Testis (tissue), 3 donors: ENCODE data around the gene MAGEA9B. TPM values are rescaled to one million over a fixed set of nuclear protein-coding genes. Genes with fewer than 3 reads are reported as not detected.

Experiments
- DNase-seq: peaks from one replicate; pipeline ENCODE4 v3.0.0-alpha.2; 2019
- H3K27ac ChIP-seq, 2 donors: fragments of 200-600 bp; sonication (generic); one replicate each; pipeline ENCODE4 v1.5.1; 2019
- H3K27me3 ChIP-seq: fragments of 200-600 bp; sonication (generic); one replicate; pipeline ENCODE4 v1.5.1; 2019
- H3K36me3 ChIP-seq: fragments of 200-600 bp; sonication (generic); one replicate; pipeline ENCODE4 v1.5.1; 2017; ENCODE audit warnings: low read depth; ENCODE audit errors: missing control alignments
- H3K4me1 ChIP-seq: fragments of 200-600 bp; sonication (generic); one replicate; pipeline ENCODE4 v1.5.1; 2019
- H3K4me3 ChIP-seq, 2 donors: fragments of 200-600 bp; sonication (generic); one replicate each; pipeline ENCODE4 v1.5.1; 2017 to 2019
- H3K9me3 ChIP-seq: fragments of 200-600 bp; sonication (generic); one replicate; pipeline ENCODE4 v1.5.1; 2017
- POLR2A ChIP-seq: fragments of 450-650 bp; IDR thresholded peaks from one replicate; pipeline ENCODE4 v1.6.1; 2017; ENCODE audit warnings: antibody characterized with exemption, mild to moderate bottlenecking, moderate library complexity
- WGBS, 2 donors: methylation state at CpG; one replicate each; pipeline ENCODE4 v1.1.5; 2018; 5-methylcytosine and 5-hydroxymethylcytosine counted together
- intact Hi-C: fragments of 100-400 bp; cut with DNase I; formaldehyde crosslinking; loops from one replicate; pipeline ENCODE4 v1.15.1; 2023; ENCODE audit warnings: low total_unique reads
- polyA plus RNA-seq: library from polyadenylated mRNA; stranded (reverse); fragments of 350-450 nt; fragmentation: Illumina TruSeq; extraction: RNeasy Lipid Tissue Mini Kit (QIAGEN cat#74804); gene quantifications from one replicate; pipeline ENCODE4 v1.2.3, GENCODE V29; 2014; ENCODE audit warnings: low read depth, low replicate concordance; ENCODE audit not compliant: insufficient read depth
- total RNA-seq, 2 donors: library from RNA; depleted of rRNA; stranded (reverse); fragments of >200 nt; gene quantifications; one replicate each; pipeline ENCODE4 v1.2.3, GENCODE V29; 2016
- TF ChIP-seq, protein P1 (sequence below), 3 experiments: fragments of 450-650 bp in 2 of 3; fragments of 200-600 bp in 1 of 3; sonication (generic) in 1 of 3; IDR thresholded peaks; one replicate each; pipeline ENCODE4 v1.5.1; 2016 to 2019; ENCODE audit warnings: antibody characterized with exemption in 3 of 3, mild to moderate bottlenecking in 2 of 3, moderate library complexity in 1 of 3

Gene MAGEA9B
- total and polyA plus RNA-seq, 3 donors from 2014 or later, result 11.0 to 24.6 (median 18.6) TPM

DNA sequence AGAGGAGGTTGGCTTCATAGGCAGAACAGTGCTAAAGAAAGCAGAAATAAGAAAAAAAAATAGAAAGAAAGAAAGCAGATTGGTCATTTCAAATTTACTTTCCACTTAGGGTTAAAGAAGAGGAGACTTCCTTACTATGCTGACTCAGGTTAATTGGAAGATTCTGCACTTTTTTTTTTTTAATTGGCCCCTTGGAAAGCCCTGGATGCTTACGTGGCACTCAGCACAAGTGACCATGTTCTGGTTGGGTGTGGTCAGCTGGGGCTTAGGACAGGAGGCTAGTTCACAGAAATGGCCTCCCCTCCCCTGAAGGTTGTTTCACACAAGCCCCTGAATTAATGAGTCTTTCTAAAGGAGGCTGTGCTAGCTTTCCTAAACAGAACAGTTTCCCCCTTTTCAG is 14.5 kb downstream of the MAGEA9B start:
- H3K4me1 ChIP-seq, result no peaks in the 10 kb centered on the region
- no peaks in the 10 kb centered on the region for H3K27me3 ChIP-seq
- no peak overlapping the region for H3K4me3 ChIP-seq
- H3K9me3 ChIP-seq, result no peaks in the 10 kb centered on the region
- TF ChIP-seq, protein P1, sequence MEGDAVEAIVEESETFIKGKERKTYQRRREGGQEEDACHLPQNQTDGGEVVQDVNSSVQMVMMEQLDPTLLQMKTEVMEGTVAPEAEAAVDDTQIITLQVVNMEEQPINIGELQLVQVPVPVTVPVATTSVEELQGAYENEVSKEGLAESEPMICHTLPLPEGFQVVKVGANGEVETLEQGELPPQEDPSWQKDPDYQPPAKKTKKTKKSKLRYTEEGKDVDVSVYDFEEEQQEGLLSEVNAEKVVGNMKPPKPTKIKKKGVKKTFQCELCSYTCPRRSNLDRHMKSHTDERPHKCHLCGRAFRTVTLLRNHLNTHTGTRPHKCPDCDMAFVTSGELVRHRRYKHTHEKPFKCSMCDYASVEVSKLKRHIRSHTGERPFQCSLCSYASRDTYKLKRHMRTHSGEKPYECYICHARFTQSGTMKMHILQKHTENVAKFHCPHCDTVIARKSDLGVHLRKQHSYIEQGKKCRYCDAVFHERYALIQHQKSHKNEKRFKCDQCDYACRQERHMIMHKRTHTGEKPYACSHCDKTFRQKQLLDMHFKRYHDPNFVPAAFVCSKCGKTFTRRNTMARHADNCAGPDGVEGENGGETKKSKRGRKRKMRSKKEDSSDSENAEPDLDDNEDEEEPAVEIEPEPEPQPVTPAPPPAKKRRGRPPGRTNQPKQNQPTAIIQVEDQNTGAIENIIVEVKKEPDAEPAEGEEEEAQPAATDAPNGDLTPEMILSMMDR (IDR thresholded peaks at IDR 0.05), result no peak
- no peak for TF ChIP-seq POLR2A
- intact Hi-C loops, result no loop called here
- 33 to 56% methylated on average over 1 of the region's 1 CpG for WGBS, 2 donors
- DNase-seq, result no peak
- no peaks in the 10 kb centered on the region for H3K36me3 ChIP-seq
- no peak overlapping the region for H3K27ac ChIP-seq

DNA sequence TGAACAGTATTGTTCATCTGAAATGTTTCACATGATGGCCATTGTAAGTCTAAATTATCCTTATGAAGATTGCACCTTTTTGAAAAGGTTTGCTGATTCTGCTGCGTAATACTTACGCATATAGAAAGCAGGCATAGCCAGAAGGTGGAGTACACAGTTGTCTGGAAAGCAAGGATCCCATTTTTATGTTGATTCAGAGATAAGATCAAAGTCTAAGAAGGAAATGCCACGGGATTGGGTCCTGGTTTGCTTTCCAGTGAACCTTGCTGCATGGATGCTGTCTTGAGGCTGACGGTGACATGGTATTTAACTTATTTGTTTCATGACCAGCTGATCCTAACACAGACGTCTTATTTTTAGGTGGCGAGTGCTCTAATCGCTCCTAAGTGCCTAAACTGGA is 15.5 kb downstream of the MAGEA9B start:
- Histone ChIP-seq H3K27me3 (no peaks in the 10 kb centered on the region), H3K4me3 (no peak overlapping the region), H3K9me3 (no peaks in the 10 kb centered on the region), H3K36me3 (no peaks in the 10 kb centered on the region), H3K4me1 (no peaks in the 10 kb centered on the region), H3K27ac (no peak overlapping the region)
- no peak for TF ChIP-seq POLR2A
- TF ChIP-seq, protein P1 (IDR thresholded peaks at IDR 0.05), result no peak
- 87 to 91% methylated on average over 7 of the region's 7 CpGs for WGBS, 2 donors
- intact Hi-C loops, result no loop called here
- DNase-seq, result no peak

DNA sequence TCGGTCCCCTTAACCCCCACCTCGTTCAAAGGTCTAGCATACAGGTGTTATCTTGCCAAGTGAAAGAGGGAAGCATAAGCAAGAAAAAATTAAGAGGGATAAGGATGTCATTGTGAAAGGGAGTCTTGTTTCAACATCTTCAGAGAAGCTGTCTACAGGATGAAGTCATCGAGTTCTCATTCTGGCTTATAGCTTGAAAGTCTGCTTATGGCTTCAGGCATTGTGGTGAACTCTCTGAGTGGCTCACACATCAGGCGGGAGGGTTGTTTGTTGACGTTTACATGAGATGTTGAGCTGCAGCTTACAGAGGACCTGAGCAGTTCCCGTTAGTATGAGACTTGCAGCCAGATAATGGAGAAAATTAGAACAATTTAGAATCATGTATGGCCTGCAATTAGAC is 16.6 kb downstream of the MAGEA9B start:
- Histone ChIP-seq H3K27ac (no peak overlapping the region), H3K9me3 (no peaks in the 10 kb centered on the region), H3K4me3 (no peak overlapping the region), H3K36me3 (no peaks in the 10 kb centered on the region), H3K4me1 (no peaks in the 10 kb centered on the region), H3K27me3 (no peaks in the 10 kb centered on the region)
- WGBS, 2 donors, result 71 to 81% methylated on average over 6 of the region's 6 CpGs
- intact Hi-C loops, result no loop called here
- DNase-seq, result no peak
- TF ChIP-seq, protein P1 (IDR thresholded peaks at IDR 0.05), result no peak
- no peak for TF ChIP-seq POLR2A

DNA sequence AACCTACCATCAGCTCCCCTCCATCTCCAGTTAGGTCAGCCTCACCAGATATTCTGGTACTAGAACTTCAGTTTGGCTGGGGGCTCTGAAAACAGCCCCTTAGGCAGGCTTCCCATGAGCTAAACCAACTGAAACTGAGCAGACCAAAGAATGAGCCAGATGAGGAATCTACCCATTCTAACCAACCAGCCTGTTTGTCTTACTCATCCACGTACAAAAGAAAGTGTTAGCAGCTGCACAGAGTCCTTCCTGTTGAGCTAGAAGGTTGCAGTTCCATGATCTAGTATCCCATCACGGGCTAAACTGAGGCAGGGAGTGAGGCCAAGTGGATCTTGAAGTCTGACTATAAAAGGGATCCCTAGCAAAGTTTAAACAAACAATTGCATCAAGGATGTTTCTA is 17.5 kb downstream of the MAGEA9B start:
- no peaks in the 10 kb centered on the region for H3K4me1 ChIP-seq
- no peaks in the 10 kb centered on the region for H3K9me3 ChIP-seq
- TF ChIP-seq, protein P1 (IDR thresholded peaks at IDR 0.05), result no peak
- TF ChIP-seq POLR2A, result no peak
- DNase-seq, result no peak
- 84 to 88% methylated on average over 2 of the region's 2 CpGs for WGBS, 2 donors
- H3K4me3 ChIP-seq, result no peak overlapping the region
- H3K27ac ChIP-seq, result no peak overlapping the region
- intact Hi-C loops, result no loop called here
- no peaks in the 10 kb centered on the region for H3K36me3 ChIP-seq
- no peaks in the 10 kb centered on the region for H3K27me3 ChIP-seq

DNA sequence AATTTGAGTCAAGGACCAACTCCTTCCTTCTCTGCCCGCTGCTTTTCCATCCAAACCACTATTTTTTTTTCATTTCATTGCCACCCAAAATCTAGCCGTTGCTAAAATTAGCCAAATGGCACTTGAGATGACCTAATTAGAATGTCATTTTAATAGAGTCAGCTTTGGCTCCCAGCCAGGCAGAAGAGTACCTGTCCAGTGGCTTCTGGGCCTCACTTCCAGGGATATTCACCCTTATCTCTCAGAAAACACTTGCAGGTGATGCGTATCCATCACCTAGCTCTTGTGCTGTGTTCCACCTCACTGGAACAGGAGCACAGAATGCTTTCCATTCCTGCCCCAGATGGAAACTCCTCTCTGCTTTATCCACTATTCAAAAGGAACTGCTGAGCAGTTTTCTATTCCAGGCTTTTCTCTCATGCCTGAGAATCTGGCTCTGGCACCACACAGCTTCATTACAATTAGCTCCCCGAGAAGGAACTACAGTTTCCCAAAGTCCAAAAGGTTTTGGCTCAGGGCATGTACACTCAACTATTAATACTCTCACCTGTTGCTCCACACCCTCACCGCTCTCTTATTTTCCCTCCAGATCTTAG is 18.5 kb downstream of the MAGEA9B start:
- intact Hi-C loops, result no loop called here
- TF ChIP-seq POLR2A, result no peak
- TF ChIP-seq, protein P1 (IDR thresholded peaks at IDR 0.05), result no peak
- 91 to 92% methylated on average over 5 of the region's 5 CpGs for WGBS, 2 donors

More for the DNA sequence above, 18.5 kb downstream of the MAGEA9B start:
- Histone ChIP-seq H3K36me3 (no peaks in the 10 kb centered on the region), H3K4me1 (no peaks in the 10 kb centered on the region), H3K4me3 (no peak overlapping the region), H3K27me3 (no peaks in the 10 kb centered on the region), H3K9me3 (no peaks in the 10 kb centered on the region), H3K27ac (no peak overlapping the region)
- DNase-seq, result no peak
